IPS-18c (cell line): ENCODE data around the gene SLC6A11.

ENCODE experiments used
- H3K4me3 ChIP-seq: 2 replicates; pipeline ENCODE4 v1.7.0; 2013; ENCODE audit warnings: low read depth, mild to moderate bottlenecking, low read length, moderate library complexity; ENCODE audit not compliant: insufficient read depth
- H3K9me3 ChIP-seq: one replicate; pipeline ENCODE4 v1.6.1; 2013; ENCODE audit warnings: mild to moderate bottlenecking, low read length, moderate library complexity; ENCODE audit not compliant: control insufficient read depth, insufficient read depth

SLC6A11 gene

GRCh38 chr3:10816019-10816862, at the start of gene SLC6A11:
Gene SLC6A11 (plus strand): TSS chr3:10816228. CDS start chr3:10816266, 38 bp downstream.
- H3K4me3 ChIP-seq = peak within 1 kb of the TSS; percentile 52
- no peaks in the 10 kb centered on the region for H3K9me3 ChIP-seq

GRCh38 chr3:10768708-10769394, 47.2 kb upstream of the SLC6A11 start:
- no peak overlapping the region for H3K4me3 ChIP-seq
- H3K9me3 ChIP-seq = peaks cover 2% of the 10 kb centered on the region

- Histone ChIP-seq H3K9me3 (peaks cover 1% of the 10 kb centered on the region), H3K4me3 (no peak overlapping the region)
Observed at GRCh38 chr3:10770547-10770946, 45.5 kb upstream of the SLC6A11 start.

- H3K9me3 ChIP-seq = no peaks in the 10 kb centered on the region
Observed at GRCh38 chr3:10770981-10771380, 45.0 kb upstream of the SLC6A11 start.

GRCh38 chr3:10771486-10772270, 44.4 kb upstream of the SLC6A11 start:
- no peak overlapping the region for H3K4me3 ChIP-seq
- no peaks in the 10 kb centered on the region for H3K9me3 ChIP-seq

More at GRCh38 chr3:10770981-10771380, 45.0 kb upstream of the SLC6A11 start:
- H3K4me3 ChIP-seq = no peak overlapping the region

GRCh38 chr3:10772271-10773161, 43.5 kb upstream of the SLC6A11 start:
- no peak overlapping the region for H3K4me3 ChIP-seq
- H3K9me3 ChIP-seq = no peaks in the 10 kb centered on the region

- peaks cover 4% of the 10 kb centered on the region for H3K9me3 ChIP-seq
Observed at GRCh38 chr3:10774129-10774670, 41.8 kb upstream of the SLC6A11 start.

GRCh38 chr3:10774825-10775224, 41.2 kb upstream of the SLC6A11 start:
- Histone ChIP-seq H3K4me3 (no peak overlapping the region), H3K9me3 (peaks cover 4% of the 10 kb centered on the region)

More at GRCh38 chr3:10774129-10774670, 41.8 kb upstream of the SLC6A11 start:
- H3K4me3 ChIP-seq = no peak overlapping the region

GRCh38 chr3:10775259-10775658, 40.8 kb upstream of the SLC6A11 start:
- Histone ChIP-seq H3K9me3 (peaks cover 4% of the 10 kb centered on the region), H3K4me3 (no peak overlapping the region)

GRCh38 chr3:10775828-10776227, 40.2 kb upstream of the SLC6A11 start:
- Histone ChIP-seq H3K9me3 (peaks cover 4% of the 10 kb centered on the region), H3K4me3 (no peak overlapping the region)

GRCh38 chr3:10777627-10778026, 38.4 kb upstream of the SLC6A11 start:
- H3K4me3 ChIP-seq = no peak overlapping the region

GRCh38 chr3:10778492-10779292, 37.3 kb upstream of the SLC6A11 start:
- peaks cover 4% of the 10 kb centered on the region for H3K9me3 ChIP-seq
- no peak overlapping the region for H3K4me3 ChIP-seq

More at GRCh38 chr3:10777627-10778026, 38.4 kb upstream of the SLC6A11 start:
- H3K9me3 ChIP-seq = peaks cover 4% of the 10 kb centered on the region

GRCh38 chr3:10779293-10779805, 36.7 kb upstream of the SLC6A11 start:
- no peak overlapping the region for H3K4me3 ChIP-seq
- peaks cover 4% of the 10 kb centered on the region for H3K9me3 ChIP-seq

GRCh38 chr3:10780243-10780642, 35.8 kb upstream of the SLC6A11 start:
- H3K9me3 ChIP-seq = peaks cover 4% of the 10 kb centered on the region
- no peak overlapping the region for H3K4me3 ChIP-seq

GRCh38 chr3:10780922-10781321, 35.1 kb upstream of the SLC6A11 start:
- Histone ChIP-seq H3K4me3 (no peak overlapping the region), H3K9me3 (peaks cover 4% of the 10 kb centered on the region)
